Gastrocnemius medialis (tissue), 4 donors: ENCODE data around the gene PLA2G4D.

Experiments used
- POLR2A ChIP-seq, 2 donors: fragments of 450-650 bp; IDR thresholded peaks; one replicate each; pipeline ENCODE4 v1.6.1; 2017; ENCODE audit warnings: antibody characterized with exemption in 2 of 2, mild to moderate bottlenecking in 2 of 2, moderate library complexity in 2 of 2
- TF ChIP-seq, protein P1 (sequence below), 5 experiments: fragments of 450-650 bp in 3 of 5; fragments of 200-600 bp in 2 of 5; sonication (generic) in 2 of 5; IDR thresholded peaks in 4 of 5; conservative IDR thresholded peaks in 1 of 5; 1 replicate in 4 of 5; 2 replicates in 1 of 5; pipeline ENCODE4 v1.5.1; 2016 to 2019; ENCODE audit warnings: antibody characterized with exemption in 5 of 5, mild to moderate bottlenecking in 3 of 5, moderate library complexity in 3 of 5

DNA sequence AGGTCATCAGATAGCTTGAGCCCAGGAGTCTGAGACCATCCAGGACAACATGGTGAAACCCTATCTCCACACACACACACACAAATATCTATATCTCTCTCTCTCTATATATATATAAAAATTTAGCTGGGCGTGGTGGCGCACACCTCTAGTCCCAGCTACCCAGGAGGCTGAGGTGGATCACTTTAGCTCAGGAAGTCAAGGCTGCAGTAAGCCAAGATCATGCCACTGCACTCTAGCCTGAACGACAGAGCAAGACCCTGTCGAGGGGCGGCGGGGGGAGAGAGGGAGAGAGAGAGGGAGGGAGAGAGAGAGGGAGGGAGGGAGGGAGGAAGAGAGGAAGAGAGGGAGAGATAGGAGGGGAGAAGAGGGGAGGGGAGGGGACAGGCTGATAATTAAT, 34.1 kb upstream of the PLA2G4D start:
- TF ChIP-seq, protein P1, sequence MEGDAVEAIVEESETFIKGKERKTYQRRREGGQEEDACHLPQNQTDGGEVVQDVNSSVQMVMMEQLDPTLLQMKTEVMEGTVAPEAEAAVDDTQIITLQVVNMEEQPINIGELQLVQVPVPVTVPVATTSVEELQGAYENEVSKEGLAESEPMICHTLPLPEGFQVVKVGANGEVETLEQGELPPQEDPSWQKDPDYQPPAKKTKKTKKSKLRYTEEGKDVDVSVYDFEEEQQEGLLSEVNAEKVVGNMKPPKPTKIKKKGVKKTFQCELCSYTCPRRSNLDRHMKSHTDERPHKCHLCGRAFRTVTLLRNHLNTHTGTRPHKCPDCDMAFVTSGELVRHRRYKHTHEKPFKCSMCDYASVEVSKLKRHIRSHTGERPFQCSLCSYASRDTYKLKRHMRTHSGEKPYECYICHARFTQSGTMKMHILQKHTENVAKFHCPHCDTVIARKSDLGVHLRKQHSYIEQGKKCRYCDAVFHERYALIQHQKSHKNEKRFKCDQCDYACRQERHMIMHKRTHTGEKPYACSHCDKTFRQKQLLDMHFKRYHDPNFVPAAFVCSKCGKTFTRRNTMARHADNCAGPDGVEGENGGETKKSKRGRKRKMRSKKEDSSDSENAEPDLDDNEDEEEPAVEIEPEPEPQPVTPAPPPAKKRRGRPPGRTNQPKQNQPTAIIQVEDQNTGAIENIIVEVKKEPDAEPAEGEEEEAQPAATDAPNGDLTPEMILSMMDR (IDR thresholded peaks at IDR 0.05 in 4 of 5, conservative IDR thresholded peaks at IDR 0.05 in 1 of 5): no peak
- no peak for TF ChIP-seq POLR2A (IDR thresholded peaks at IDR 0.05)
